Measurements from ENCODE around the gene OR51F2. TPM values are rescaled to one million over a fixed set of nuclear protein-coding genes. Genes with fewer than 3 reads are reported as not detected.

Gene OR51F2
- polyA plus RNA-seq, 1 donor from 2014 or later: not detected

- H3K9ac ChIP-seq (ENCODE audit: low read length): no peak within 1 kb of the TSS
Observed at GRCh38 chr11:4848908-4849532, 27.9 kb downstream of the OR51F2 start, which contains the start of gene OR51S1. Gene OR51S1, minus strand, starts transcription at chr11:4849208. Its CDS starts 0 bp downstream, at chr11:4849208.

GRCh38 chr11:4851033-4851432 lies 29.9 kb downstream of the OR51F2 start:
- no peaks in the 10 kb centered on the region for H3F3A ChIP-seq (ENCODE audit: insufficient read depth, low read length, poor library complexity, severe bottlenecking)
- no peaks in the 10 kb centered on the region for H3K27me3 ChIP-seq (ENCODE audit: insufficient read depth, low read depth, low read length)
- no peaks in the 10 kb centered on the region for H4K20me1 ChIP-seq (ENCODE audit: insufficient read depth)
- H3K79me2 ChIP-seq (replicated peaks; ENCODE audit: insufficient read depth, low read length): no peaks in the 10 kb centered on the region
- H3K9me3 ChIP-seq (ENCODE audit: low read length): no peaks in the 10 kb centered on the region
- H3K36me3 ChIP-seq (ENCODE audit: insufficient read depth, low read length): no peaks in the 10 kb centered on the region
- no peak overlapping the region for H2AFZ ChIP-seq (ENCODE audit: low read depth, low read length)
- H3K27ac ChIP-seq (ENCODE audit: low read length): no peak overlapping the region
- H3K4me3 ChIP-seq (ENCODE audit: low read length): no peak overlapping the region
- no peak overlapping the region for H3K9ac ChIP-seq (ENCODE audit: low read length)
- no peak overlapping the region for H3K4me2 ChIP-seq (ENCODE audit: low read length)
- H3K9me2 ChIP-seq (ENCODE audit: insufficient read depth, low read length): no peaks in the 10 kb centered on the region
- TF ChIP-seq RAD21 (conservative IDR thresholded peaks at IDR 0.05) (no peak), TAF1 (IDR thresholded peaks at IDR 0.05; ENCODE audit: low read depth) (no peak), EZH2 (IDR thresholded peaks at IDR 0.05; ENCODE audit: borderline replicate concordance, insufficient read depth, low read length, poor library complexity, severe bottlenecking) (no peak), POLR2AphosphoS5 (IDR thresholded peaks at IDR 0.05) (no peak), REST (IDR thresholded peaks at IDR 0.05; ENCODE audit: borderline replicate concordance) (no peak), MXI1 (conservative IDR thresholded peaks at IDR 0.05; ENCODE audit: poor library complexity, severe bottlenecking) (no peak)

More at GRCh38 chr11:4848908-4849532, 27.9 kb downstream of the OR51F2 start, which contains the start of gene OR51S1:
- H4K20me1 ChIP-seq (ENCODE audit: insufficient read depth): no peaks in the 10 kb centered on the region
- H3F3A ChIP-seq (ENCODE audit: insufficient read depth, low read length, poor library complexity, severe bottlenecking): no peaks in the 10 kb centered on the region
- no peaks in the 10 kb centered on the region for H3K36me3 ChIP-seq (ENCODE audit: insufficient read depth, low read length)
- no peak for TF ChIP-seq REST (IDR thresholded peaks at IDR 0.05; ENCODE audit: borderline replicate concordance)
- no peak for TF ChIP-seq EZH2 (IDR thresholded peaks at IDR 0.05; ENCODE audit: borderline replicate concordance, insufficient read depth, low read length, poor library complexity, severe bottlenecking)
- no peak for TF ChIP-seq EP300 (conservative IDR thresholded peaks at IDR 0.05; ENCODE audit: poor library complexity, severe bottlenecking)
- TF ChIP-seq MXI1 (conservative IDR thresholded peaks at IDR 0.05; ENCODE audit: poor library complexity, severe bottlenecking): no peak
- no peak for TF ChIP-seq RAD21 (conservative IDR thresholded peaks at IDR 0.05)
- TF ChIP-seq POLR2AphosphoS5 (IDR thresholded peaks at IDR 0.05): no peak
- no peak for TF ChIP-seq CTCF (IDR thresholded peaks at IDR 0.05; ENCODE audit: poor library complexity, severe bottlenecking)
- TF ChIP-seq SMC3 (conservative IDR thresholded peaks at IDR 0.05; ENCODE audit: poor library complexity): no peak
- no peak for TF ChIP-seq TAF1 (IDR thresholded peaks at IDR 0.05; ENCODE audit: low read depth)
- no peak within 1 kb of the TSS for H3K27ac ChIP-seq (ENCODE audit: low read length)
- H2AFZ ChIP-seq (ENCODE audit: low read depth, low read length): no peak within 1 kb of the TSS
- H3K9me3 ChIP-seq (ENCODE audit: low read length): no peaks in the 10 kb centered on the region
- H3K4me3 ChIP-seq (ENCODE audit: low read length): no peak within 1 kb of the TSS
- H3K4me2 ChIP-seq (ENCODE audit: low read length): no peak within 1 kb of the TSS
- no peaks in the 10 kb centered on the region for H3K79me2 ChIP-seq (replicated peaks; ENCODE audit: insufficient read depth, low read length)
- no peaks in the 10 kb centered on the region for H3K27me3 ChIP-seq (ENCODE audit: insufficient read depth, low read depth, low read length)
- no peaks in the 10 kb centered on the region for H3K9me2 ChIP-seq (ENCODE audit: insufficient read depth, low read length)
